Measurements from ENCODE around the gene CEP55. TPM values are rescaled to one million over a fixed set of nuclear protein-coding genes. Genes with fewer than 3 reads are reported as not detected.
A peak's percentile ranks its signal among the peaks of the same experiment; 100 is the strongest.

Gene CEP55
- total RNA-seq, 1 donor from 2014 or later: 0.08 TPM

DNA sequence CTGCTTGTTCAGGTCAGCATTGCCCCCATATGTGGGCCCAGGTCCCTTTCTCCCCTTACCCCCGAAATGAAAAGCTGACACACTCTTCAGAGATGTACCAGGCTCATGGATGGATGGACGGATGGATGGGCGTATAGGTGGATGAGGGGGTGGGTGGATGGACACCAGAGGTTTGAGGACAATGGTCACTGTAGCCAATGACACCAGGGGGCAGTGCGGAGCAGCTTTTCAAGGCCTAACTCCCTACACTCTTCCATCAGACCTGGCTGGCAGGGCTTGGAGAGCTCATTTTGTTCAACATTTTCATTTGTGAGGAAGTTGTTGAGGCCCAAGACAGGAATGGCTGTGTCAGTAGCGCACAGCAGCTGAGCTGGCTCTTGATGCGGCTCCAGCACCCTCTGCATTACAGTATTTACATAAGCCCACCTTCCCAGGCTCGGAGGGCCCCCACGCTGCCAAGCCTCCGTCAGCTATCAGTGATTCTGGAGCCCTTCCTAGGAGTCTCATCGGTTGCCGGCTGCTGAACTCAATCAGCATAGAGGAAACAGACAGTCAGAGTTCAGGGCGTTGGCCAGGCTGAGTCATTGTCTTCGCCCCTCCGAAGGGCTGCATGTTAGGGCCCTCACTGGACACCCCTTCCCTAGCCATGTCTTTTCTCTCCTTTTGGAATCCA lies 58.5 kb downstream of the CEP55 start:
- peak; percentile 94 for ATAC-seq
- peak; percentile 79 for DNase-seq (ENCODE audit: low spot score)

DNA sequence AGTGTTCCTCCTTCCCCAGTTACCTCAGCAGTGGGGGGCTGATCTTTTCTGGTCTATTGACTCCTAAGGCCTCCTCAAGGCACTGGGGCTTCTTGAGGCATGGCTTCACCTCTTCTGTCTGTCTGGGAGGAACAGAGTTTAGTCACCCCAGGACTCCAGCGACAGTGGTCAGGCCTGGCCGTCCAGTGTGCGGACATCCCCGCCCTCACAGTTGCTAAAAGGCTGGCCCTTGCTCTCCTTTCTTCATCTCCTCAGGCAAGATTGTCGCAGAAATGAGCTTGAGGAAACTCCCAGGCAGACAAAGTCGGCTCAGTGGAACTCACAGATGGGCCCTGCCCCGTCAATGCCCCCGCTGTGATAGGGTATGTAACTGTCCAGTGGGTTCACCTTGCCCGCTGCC lies 63.1 kb downstream of the CEP55 start:
- DNase-seq (ENCODE audit: low spot score): no peak
- no peak for ATAC-seq

DNA sequence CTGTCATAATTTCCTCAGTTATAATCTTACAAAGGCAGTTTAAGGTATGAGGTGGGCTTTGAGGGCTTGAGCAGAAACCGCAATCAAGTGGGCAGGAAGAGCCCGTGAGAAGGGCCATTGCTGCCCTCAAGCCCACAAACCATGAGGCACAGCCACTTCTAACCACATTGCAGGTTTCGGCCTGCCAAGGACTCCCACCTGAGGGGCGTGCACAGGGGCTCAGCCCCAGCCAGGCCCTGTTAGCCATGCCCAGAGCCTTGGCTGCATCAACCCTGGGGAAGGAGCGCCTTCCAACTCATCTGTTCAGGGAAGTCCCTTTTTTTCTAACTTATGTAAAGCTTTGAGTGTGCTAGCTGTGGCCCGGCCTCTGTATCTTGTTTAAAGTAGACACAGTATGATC lies 64.1 kb downstream of the CEP55 start:
- ATAC-seq: no peak
- no peak for DNase-seq (ENCODE audit: low spot score)

DNA sequence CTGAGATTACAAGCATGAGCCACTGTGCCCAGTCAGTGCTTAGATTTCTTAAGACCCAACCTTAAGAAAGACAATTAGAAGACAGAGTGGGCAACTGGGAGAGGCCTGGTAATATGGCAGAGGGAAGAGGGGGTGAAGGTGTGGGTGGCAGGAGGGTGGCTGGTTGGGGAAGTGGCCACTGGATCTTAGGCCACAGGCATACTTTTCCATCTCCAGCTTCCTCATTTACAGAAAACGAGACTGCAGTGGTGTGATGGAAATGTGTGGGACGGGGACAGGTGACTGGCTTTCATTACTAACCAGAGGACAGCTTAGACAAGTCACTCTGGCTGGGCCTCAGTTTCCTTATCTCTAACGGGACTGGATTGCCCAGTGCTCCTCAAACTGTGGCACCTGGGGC lies 69.0 kb downstream of the CEP55 start:
- DNase-seq (ENCODE audit: low spot score) (no peak), ATAC-seq (no peak)

DNA sequence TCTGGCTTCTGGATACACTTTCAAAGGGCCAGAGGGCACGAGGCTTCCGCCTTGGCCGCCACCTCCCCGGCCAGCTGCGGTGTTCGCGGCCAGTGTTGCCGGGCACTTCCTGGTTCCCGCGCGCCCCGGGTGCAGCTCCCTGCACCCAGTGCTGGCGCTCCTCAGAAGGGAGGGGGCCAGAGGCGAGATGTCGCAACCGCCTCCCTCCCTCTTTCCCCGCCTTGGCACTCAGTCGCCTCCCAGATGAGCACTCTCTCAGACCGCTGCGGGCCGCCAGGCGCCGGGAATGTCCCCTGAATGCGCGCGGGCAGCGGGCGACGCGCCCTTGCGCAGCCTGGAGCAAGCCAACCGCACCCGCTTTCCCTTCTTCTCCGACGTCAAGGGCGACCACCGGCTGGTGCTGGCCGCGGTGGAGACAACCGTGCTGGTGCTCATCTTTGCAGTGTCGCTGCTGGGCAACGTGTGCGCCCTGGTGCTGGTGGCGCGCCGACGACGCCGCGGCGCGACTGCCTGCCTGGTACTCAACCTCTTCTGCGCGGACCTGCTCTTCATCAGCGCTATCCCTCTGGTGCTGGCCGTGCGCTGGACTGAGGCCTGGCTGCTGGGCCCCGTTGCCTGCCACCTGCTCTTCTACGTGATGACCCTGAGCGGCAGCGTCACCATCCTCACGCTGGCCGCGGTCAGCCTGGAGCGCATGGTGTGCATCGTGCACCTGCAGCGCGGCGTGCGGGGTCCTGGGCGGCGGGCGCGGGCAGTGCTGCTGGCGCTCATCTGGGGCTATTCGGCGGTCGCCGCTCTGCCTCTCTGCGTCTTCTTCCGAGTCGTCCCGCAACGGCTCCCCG lies 70.2 kb downstream of the CEP55 start, which contains the start of gene FFAR4:
FFAR4 (plus strand) TSS at position 231 of the 842 bp plus-strand sequence; CDS start at position 287, 56 bp downstream.
- DNase-seq (ENCODE audit: low spot score) (no peak), ATAC-seq (peak; percentile 69)

DNA sequence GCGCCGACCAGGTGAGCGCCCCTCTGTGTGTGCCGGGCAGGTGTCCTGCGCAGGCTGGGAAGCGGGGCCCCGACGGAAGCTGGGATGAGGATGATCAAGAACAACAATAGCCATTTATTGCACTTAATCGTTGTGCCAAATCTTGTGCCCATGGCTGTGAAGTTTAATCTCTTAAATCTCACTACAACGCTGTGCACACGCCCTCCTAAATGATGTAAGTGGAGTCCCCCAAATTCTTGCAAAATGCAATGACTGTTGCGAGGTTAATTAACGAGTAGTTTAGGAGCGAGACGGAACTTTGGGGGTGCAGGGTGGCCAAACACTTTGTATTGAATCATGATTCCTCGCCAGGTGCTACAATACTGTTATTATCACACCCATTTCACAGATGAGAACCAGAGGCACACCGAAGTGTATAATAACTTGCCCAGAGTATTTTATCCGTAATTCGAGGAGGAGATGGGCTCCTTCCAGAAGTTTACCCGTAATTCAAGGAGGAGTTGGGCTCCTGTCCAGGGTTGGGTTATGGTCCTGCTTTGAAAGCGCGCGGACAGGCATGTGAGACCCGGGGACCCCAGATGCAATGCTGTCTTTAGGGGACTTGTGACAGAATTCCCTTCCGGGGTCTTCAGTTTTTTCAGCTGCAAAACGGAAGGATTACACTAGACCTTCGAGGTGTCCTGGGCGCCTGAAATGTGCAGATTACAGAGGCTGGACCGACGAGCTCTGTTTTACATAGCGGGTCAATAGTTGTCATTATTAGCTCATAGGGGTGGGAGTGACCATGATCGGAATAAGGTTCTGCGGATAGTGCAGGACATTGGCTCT lies 71.1 kb downstream of the CEP55 start:
- DNase-seq (ENCODE audit: low spot score) (no peak), ATAC-seq (peak; percentile 12)

DNA sequence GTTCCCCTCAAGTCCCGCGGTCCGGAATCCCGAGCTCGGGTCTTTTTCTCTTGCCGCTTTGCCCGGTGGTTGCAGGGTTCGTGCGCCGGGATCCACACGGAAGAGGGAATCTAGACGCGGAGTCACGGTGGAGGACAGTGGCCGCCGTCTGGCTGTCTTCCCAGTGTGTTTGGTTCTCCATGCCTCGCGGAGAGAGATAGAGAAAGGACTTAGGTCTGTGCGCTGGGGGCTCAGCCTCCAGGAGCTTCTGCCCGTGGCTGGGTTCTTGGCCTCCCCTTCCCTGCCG lies 71.6 kb downstream of the CEP55 start:
- no peak for DNase-seq (ENCODE audit: low spot score)
- peak; percentile 46 for ATAC-seq

DNA sequence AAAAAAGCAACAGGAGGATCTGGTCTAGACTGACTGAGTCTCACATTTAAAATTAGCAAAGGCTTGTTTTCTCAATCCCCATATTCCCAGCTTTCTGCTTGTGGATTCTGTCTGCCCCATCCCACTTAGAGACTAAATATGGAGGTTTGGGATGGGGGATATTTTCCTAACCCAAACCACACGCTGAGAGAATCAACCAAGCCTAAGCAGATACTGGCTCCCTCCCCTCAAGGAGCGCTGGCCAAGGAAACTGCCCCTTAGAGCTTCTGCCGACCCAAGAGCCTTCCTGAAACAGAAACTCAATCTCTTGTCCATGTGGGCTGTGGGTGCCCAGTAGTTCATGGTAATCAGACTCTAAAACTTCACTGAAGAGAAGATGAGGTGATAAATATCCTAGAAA lies 74.0 kb downstream of the CEP55 start:
- ATAC-seq: no peak
- no peak for DNase-seq (ENCODE audit: low spot score)

DNA sequence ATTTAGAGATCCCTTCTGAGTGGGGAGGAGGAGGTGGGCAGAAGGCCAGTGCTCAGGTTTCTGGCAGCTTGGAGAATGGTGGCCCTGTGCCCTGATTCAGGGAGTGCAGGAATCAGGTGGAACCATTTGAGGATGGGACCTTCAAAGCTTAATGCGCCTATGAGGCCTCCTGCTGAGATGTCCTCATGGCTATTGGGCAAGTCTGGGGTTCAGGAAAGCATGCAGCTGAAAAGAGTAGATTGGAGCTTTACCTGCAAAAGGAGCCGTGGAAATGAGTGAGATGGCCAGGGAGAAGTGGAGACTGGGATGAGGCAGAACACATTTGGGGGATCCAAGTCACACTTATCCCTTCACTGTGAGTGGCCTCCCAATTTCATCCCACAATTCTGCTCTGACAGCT lies 76.2 kb downstream of the CEP55 start:
- ATAC-seq (no peak), DNase-seq (ENCODE audit: low spot score) (no peak)

DNA sequence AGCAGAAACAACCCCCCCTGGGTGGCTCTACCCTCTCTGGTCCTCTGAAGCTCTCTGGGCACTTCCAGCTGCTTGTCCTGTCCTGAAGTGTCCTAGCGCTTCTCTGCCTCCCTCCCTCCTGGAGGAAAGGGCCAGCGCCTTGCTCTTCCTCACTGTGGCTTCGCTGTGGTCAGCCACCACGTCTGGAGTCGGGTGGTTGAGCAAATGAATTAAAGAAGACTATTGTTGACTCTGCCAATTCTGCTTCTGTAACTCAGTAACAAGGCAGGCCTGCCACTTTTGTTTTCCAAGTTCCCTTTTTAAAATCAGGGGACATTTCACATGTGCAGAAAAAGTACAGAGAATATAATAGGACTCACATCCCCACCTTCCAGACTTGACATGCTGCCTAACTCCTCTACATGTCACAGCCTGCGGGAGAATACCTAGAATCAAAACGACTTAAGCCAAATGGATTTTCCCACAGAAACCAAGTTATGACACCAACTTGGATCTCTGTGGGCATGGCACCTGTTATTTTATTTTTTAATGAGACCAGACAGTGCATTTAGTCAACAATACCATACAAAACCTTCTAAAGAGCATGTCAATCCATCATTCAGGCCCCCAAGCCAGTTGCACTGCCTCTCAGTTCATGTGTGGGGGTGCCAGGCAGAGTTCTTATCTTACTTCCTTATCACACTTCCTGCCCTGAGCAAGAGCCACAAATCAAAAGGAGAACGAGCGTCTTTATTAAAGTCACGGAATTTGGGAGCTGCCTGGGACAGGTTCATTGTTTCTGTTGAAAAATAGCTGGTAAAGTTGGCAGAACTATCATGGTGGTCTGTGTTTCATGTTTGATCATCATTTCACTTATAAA lies 76.9 kb downstream of the CEP55 start:
- DNase-seq (ENCODE audit: low spot score) (no peak), ATAC-seq (peak; percentile 46)

DNA sequence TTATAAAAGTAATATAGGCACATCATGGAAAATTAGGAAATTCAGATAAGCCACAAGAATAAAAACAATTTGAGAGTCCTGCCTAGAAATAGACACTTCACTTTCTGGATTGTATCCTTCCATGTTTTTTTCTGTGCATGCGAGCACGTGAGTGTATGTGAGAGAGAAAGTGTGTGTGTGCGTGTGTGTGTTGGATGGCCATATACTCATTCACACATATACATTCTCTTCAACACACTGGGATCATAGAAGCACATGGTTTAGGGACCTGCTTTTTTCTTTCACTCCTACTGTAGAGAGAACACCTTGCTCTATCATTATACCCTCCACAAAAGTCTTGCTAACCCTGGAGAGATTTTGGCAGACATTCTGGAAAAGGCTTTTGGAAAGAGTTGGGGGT lies 77.5 kb downstream of the CEP55 start:
- ATAC-seq: no peak
- no peak for DNase-seq (ENCODE audit: low spot score)

DNA sequence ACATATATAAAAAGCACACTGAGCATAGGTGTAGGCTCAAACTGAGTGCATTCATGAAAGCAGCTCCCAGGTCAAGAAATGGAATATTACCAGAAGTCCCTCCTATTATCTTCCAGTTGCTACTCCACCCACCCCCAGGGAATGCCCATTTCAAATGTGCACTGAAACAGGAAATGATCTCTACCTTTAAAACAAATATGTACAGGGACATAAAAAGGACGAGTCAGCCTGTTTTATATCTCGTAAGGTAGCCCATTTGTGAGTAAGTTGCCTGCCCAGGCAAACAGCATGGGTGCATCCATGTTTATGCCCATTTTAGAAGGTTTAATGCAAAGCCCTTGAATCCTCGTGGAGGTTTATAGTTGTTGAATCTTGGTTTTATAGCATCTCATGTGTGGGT lies 80.5 kb downstream of the CEP55 start:
- DNase-seq (ENCODE audit: low spot score): no peak
- ATAC-seq: no peak

DNA sequence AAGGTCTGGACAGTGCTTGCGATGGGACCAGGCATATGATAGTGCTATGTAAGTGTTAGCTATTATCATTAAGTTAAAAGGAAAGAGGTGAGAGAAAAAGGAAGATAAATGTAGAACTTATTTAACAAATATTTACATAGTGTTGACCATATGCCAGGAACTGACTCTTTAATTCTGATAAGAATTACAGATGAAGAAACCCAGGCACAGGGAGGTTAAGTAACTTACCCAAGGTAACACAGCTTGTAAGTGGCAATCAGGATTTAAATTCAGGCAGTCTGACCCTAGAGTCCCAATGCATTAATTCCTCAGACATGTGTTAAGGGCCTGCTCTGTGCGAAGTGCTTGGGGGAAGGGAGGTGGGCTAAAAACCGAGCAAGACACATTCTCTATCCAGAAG lies 81.2 kb downstream of the CEP55 start:
- DNase-seq (ENCODE audit: low spot score) (no peak), ATAC-seq (no peak)

Other genes with a start within 250 kb of the CEP55 start
- 3.2 TPM for gene MYOF, start 14.3 kb upstream of the CEP55 start, total RNA-seq
- gene FFAR4, start 70.1 kb downstream of the CEP55 start, total RNA-seq: 0.25 TPM
- 6,485 TPM for gene RBP4, start 104.6 kb downstream of the CEP55 start, total RNA-seq
- not detected for gene PDE6C, start 115.9 kb downstream of the CEP55 start, total RNA-seq
- gene FRA10AC1, start 206.0 kb downstream of the CEP55 start, total RNA-seq: 2.9 TPM

Measured in left lobe of liver (tissue), 2 donors.